Gastrocnemius medialis (tissue), 4 donors: ENCODE measurements around the gene SORCS1.

Experiments used
- POLR2A ChIP-seq, 2 donors: fragments of 450-650 bp; IDR thresholded peaks; one replicate each; pipeline ENCODE4 v1.6.1; 2017; ENCODE audit warnings: antibody characterized with exemption in 2 of 2, mild to moderate bottlenecking in 2 of 2, moderate library complexity in 2 of 2
- TF ChIP-seq, protein P1 (sequence below), 5 experiments: fragments of 450-650 bp in 3 of 5; fragments of 200-600 bp in 2 of 5; sonication (generic) in 2 of 5; IDR thresholded peaks in 4 of 5; conservative IDR thresholded peaks in 1 of 5; 1 replicate in 4 of 5; 2 replicates in 1 of 5; pipeline ENCODE4 v1.5.1; 2016 to 2019; ENCODE audit warnings: antibody characterized with exemption in 5 of 5, mild to moderate bottlenecking in 3 of 5, moderate library complexity in 3 of 5

DNA sequence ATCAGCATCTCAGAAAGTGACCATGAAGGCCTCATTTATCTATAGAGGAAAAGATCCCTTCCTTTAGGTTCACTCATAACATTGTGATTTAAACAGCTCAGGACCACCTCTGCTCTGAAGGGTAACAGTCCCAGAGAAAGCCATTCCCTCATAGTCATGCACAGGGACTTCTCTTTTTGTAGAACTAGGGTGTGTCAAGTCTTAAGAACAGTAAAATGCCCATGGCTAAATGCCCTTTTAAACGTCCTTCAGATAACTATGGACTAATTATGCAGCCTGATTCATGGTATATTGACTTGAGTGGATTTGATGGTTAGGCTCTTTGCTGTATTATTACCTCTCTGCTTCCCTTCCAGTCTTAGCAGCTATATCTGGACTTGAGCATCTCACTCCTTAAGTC, 337.8 kb downstream of the SORCS1 start:
- TF ChIP-seq POLR2A (IDR thresholded peaks at IDR 0.05), result no peak
- TF ChIP-seq, protein P1, sequence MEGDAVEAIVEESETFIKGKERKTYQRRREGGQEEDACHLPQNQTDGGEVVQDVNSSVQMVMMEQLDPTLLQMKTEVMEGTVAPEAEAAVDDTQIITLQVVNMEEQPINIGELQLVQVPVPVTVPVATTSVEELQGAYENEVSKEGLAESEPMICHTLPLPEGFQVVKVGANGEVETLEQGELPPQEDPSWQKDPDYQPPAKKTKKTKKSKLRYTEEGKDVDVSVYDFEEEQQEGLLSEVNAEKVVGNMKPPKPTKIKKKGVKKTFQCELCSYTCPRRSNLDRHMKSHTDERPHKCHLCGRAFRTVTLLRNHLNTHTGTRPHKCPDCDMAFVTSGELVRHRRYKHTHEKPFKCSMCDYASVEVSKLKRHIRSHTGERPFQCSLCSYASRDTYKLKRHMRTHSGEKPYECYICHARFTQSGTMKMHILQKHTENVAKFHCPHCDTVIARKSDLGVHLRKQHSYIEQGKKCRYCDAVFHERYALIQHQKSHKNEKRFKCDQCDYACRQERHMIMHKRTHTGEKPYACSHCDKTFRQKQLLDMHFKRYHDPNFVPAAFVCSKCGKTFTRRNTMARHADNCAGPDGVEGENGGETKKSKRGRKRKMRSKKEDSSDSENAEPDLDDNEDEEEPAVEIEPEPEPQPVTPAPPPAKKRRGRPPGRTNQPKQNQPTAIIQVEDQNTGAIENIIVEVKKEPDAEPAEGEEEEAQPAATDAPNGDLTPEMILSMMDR (IDR thresholded peaks at IDR 0.05 in 4 of 5, conservative IDR thresholded peaks at IDR 0.05 in 1 of 5), result no peak
